Stomach (tissue), 9 donors: ENCODE results near the gene HNRNPM. TPM values are rescaled to one million over a fixed set of nuclear protein-coding genes. Genes with fewer than 3 reads are reported as not detected.

ENCODE experiments used
- DNase-seq, 2 donors: peaks; one replicate each; pipeline versions ENCODE4 v3.0.0 to v3.0.0-alpha.2; 2013 to 2019
- H3K27ac ChIP-seq, 5 donors: fragments of 200-600 bp in 4 of 5; sonication (generic) in 4 of 5; one replicate each; pipeline ENCODE4 v1.5.1; 2013 to 2019; ENCODE audit warnings: mild to moderate bottlenecking in 1 of 5, moderate library complexity in 1 of 5
- H3K27me3 ChIP-seq, 3 donors: fragments of 200-600 bp; sonication (generic); one replicate each; pipeline ENCODE4 v1.5.1; 2017 to 2019; ENCODE audit warnings: mixed run types in 1 of 3
- H3K36me3 ChIP-seq, 4 donors: fragments of 200-600 bp; sonication (generic); 1 replicate in 3 of 4; 2 replicates in 1 of 4; pipeline ENCODE4 v1.5.1; 2016 to 2019
- H3K4me1 ChIP-seq, 4 donors: fragments of 200-600 bp; sonication (generic); one replicate each; pipeline ENCODE4 v1.5.1; 2016 to 2019
- H3K4me3 ChIP-seq, 4 donors: fragments of 200-600 bp; sonication (generic) in 3 of 4; one replicate each; pipeline ENCODE4 v1.5.1; 2016 to 2019; ENCODE audit warnings: mild to moderate bottlenecking in 1 of 4
- H3K9me3 ChIP-seq, 4 donors: fragments of 200-600 bp; sonication (generic); one replicate each; pipeline ENCODE4 v1.5.1; 2016 to 2019
- EP300 ChIP-seq: sonication (generic); formaldehyde crosslinking; IDR thresholded peaks from one replicate; pipeline ENCODE4 v1.6.1; 2017; ENCODE audit warnings: antibody characterized with exemption
- POLR2A ChIP-seq, 4 donors: fragments of 450-650 bp; IDR thresholded peaks; one replicate each; pipeline ENCODE4 v1.6.1; 2016; ENCODE audit warnings: antibody characterized with exemption in 4 of 4, control low read depth in 2 of 4, mild to moderate bottlenecking in 1 of 4, moderate library complexity in 1 of 4
- POLR2AphosphoS5 ChIP-seq, 3 donors: sonication (generic); formaldehyde crosslinking; IDR thresholded peaks; one replicate each; pipeline ENCODE4 v1.6.1; 2016; ENCODE audit warnings: antibody characterized with exemption in 3 of 3
- whole genome bisulfite sequencing, 5 donors: extraction: QIAGEN DNeasy Blood & Tissue Kit in 3 of 5; methylation state at CpG; one replicate each; pipeline versions ENCODE4 v1.1.5 to v1.1.7; 2013 to 2018; 5-methylcytosine and 5-hydroxymethylcytosine counted together
- intact Hi-C: fragments of 100-400 bp; cut with DNase I; formaldehyde crosslinking; loops from one replicate; pipeline ENCODE4 v1.15.1; 2023; ENCODE audit warnings: low total_unique reads
- polyA plus RNA-seq, 3 donors: library from polyadenylated mRNA; stranded (reverse); fragments of 200-250 nt; gene quantifications; one replicate each; pipeline ENCODE4 v1.2.3, GENCODE V29; 2013
- total RNA-seq, 5 donors: library from RNA; depleted of rRNA; stranded (reverse); fragments of >200 nt; gene quantifications; one replicate each; pipeline versions ENCODE4 v1.1.0 to v1.2.3, GENCODE V29; 2014 to 2016
- TF ChIP-seq, protein P1 (sequence below), 7 experiments: fragments of 450-650 bp in 4 of 7; fragments of 200-600 bp in 3 of 7; sonication (generic) in 3 of 7; IDR thresholded peaks; one replicate each; pipeline ENCODE4 v1.5.1; 2016 to 2019; ENCODE audit warnings: antibody characterized with exemption in 7 of 7, control low read depth in 2 of 7, mild to moderate bottlenecking in 1 of 7
- donor health status: healthy with polysubstance abuse.
- donor health status: Bipolar disorder and iron deficiency.
- donor health status: healthy.

HNRNPM gene
- total and polyA plus RNA-seq, 8 donors = 54.3 to 664 (median 98.3) TPM

- Histone ChIP-seq H3K4me1 (peaks cover 46 to 56% (median 50%) of the 10 kb centered on the region in 4 donors), H3K27me3 (no peaks in the 10 kb centered on the region), H3K9me3 (no peaks in the 10 kb centered on the region), H3K27ac (peak overlapping the region; percentile 94 to 98 (median 97)), H3K4me3 (peak overlapping the region; percentile 94 to 95 (median 94)), H3K36me3 (peaks cover 0 to 11% (median 6%) of the 10 kb centered on the region in 4 donors)
- TF ChIP-seq POLR2AphosphoS5 (IDR thresholded peaks at IDR 0.05) = peak in 1 of 3 donors; percentile 20
- TF ChIP-seq, protein P1, sequence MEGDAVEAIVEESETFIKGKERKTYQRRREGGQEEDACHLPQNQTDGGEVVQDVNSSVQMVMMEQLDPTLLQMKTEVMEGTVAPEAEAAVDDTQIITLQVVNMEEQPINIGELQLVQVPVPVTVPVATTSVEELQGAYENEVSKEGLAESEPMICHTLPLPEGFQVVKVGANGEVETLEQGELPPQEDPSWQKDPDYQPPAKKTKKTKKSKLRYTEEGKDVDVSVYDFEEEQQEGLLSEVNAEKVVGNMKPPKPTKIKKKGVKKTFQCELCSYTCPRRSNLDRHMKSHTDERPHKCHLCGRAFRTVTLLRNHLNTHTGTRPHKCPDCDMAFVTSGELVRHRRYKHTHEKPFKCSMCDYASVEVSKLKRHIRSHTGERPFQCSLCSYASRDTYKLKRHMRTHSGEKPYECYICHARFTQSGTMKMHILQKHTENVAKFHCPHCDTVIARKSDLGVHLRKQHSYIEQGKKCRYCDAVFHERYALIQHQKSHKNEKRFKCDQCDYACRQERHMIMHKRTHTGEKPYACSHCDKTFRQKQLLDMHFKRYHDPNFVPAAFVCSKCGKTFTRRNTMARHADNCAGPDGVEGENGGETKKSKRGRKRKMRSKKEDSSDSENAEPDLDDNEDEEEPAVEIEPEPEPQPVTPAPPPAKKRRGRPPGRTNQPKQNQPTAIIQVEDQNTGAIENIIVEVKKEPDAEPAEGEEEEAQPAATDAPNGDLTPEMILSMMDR (IDR thresholded peaks at IDR 0.05) = no peak
- peak; percentile 67 to 85 for DNase-seq
- intact Hi-C loops = no loop called here
- 0 to 1% (median 1%) methylated on average over 14 to 45 of the region's 45 CpGs for WGBS, 5 donors
Observed at GRCh38 chr19:8445488-8446001, 770 bp downstream of the HNRNPM start.

DNA sequence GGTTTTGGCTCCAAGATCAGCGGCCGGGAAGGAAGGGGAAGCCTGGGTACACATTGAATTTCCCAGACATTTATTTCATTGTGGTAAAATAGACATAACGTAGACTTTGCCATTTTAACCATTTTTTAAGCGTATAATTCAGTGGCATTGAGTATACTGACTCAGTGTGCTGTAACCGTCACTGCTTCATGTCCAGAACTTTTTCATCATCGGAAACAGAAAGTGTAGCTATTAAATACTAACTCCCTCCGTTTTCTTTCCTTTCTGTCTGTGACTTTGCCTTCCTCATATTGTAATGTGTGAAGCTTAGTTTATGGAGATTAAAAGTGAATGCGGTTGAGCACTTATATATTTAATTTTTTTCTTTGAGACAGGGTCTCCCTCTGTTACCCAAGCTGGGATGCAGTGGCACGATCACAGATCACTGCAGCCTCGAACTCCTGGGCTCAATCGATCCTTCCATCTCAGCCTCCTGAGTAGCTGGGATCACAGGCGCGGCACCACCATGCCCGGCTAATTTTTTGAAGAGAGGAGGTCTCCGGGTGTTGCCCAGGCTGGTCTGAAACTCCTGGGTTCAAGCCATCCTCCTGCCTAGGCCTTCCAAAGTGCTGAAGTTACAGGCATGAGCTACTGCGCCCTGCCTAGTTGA, 1.4 kb downstream of the HNRNPM start:
- H3K4me3 ChIP-seq = peak overlapping the region; percentile 94 to 95 (median 94)
- H3K4me1 ChIP-seq = peaks cover 52 to 62% (median 57%) of the 10 kb centered on the region in 4 donors
- 14 to 22% (median 15%) methylated on average over 16 of the region's 16 CpGs for WGBS, 5 donors

GRCh38 chr19:8449830-8450229, 5.1 kb downstream of the HNRNPM start:
- Histone ChIP-seq H3K4me3 (no peak overlapping the region), H3K9me3 (no peaks in the 10 kb centered on the region), H3K27ac (peak overlapping the region in 3 of 5 donors; percentile 30 to 33 (median 32)), H3K36me3 (peaks cover 0 to 30% (median 14%) of the 10 kb centered on the region in 4 donors), H3K4me1 (peaks cover 78 to 90% (median 85%) of the 10 kb centered on the region in 4 donors), H3K27me3 (no peaks in the 10 kb centered on the region)
- DNase-seq = peak in 1 of 2 donors; percentile 49
- 50 to 73% (median 59%) methylated on average over 7 to 8 of the region's 8 CpGs for WGBS, 5 donors
- intact Hi-C loops = no loop called here
- no peak for TF ChIP-seq EP300

More for the DNA sequence above, 1.4 kb downstream of the HNRNPM start:
- TF ChIP-seq, protein P1 (IDR thresholded peaks at IDR 0.05) = no peak
- TF ChIP-seq POLR2AphosphoS5 (IDR thresholded peaks at IDR 0.05) (no peak), EP300 (no peak), POLR2A (IDR thresholded peaks at IDR 0.05) (no peak)
- intact Hi-C loops = no loop called here
- DNase-seq = no peak
- H3K27me3 ChIP-seq = no peaks in the 10 kb centered on the region
- H3K9me3 ChIP-seq = no peaks in the 10 kb centered on the region
- H3K27ac ChIP-seq = peak overlapping the region; percentile 94 to 98 (median 97)
- H3K36me3 ChIP-seq = peaks cover 0 to 11% (median 6%) of the 10 kb centered on the region in 4 donors

- TF ChIP-seq EP300 (no peak), POLR2A (IDR thresholded peaks at IDR 0.05) (no peak), POLR2AphosphoS5 (IDR thresholded peaks at IDR 0.05) (no peak)
- TF ChIP-seq, protein P1 (IDR thresholded peaks at IDR 0.05) = no peak
- H3K4me1 ChIP-seq = peaks cover 75 to 93% (median 85%) of the 10 kb centered on the region in 4 donors
- peaks cover 5 to 43% (median 26%) of the 10 kb centered on the region in 4 donors for H3K36me3 ChIP-seq
- 53 to 62% (median 59%) methylated on average over 6 of the region's 6 CpGs for WGBS, 5 donors
- H3K27me3 ChIP-seq = no peaks in the 10 kb centered on the region
- H3K27ac ChIP-seq = peak overlapping the region in 3 of 5 donors; percentile 5 to 38 (median 33)
- H3K9me3 ChIP-seq = no peaks in the 10 kb centered on the region
- intact Hi-C loops = no loop called here
- DNase-seq = no peak
- H3K4me3 ChIP-seq = no peak overlapping the region
Observed at GRCh38 chr19:8451377-8451776, 6.6 kb downstream of the HNRNPM start.

GRCh38 chr19:8451885-8452284, 7.1 kb downstream of the HNRNPM start:
- TF ChIP-seq, protein P1 (IDR thresholded peaks at IDR 0.05) = no peak
- TF ChIP-seq POLR2AphosphoS5 (IDR thresholded peaks at IDR 0.05) (peak in 1 of 3 donors; percentile 41), EP300 (no peak), POLR2A (IDR thresholded peaks at IDR 0.05) (no peak)
- peak in 1 of 2 donors; percentile 41 for DNase-seq
- peak overlapping the region in 3 of 5 donors; percentile 5 to 38 (median 33) for H3K27ac ChIP-seq
- no peak overlapping the region for H3K4me3 ChIP-seq
- peaks cover 10 to 43% (median 29%) of the 10 kb centered on the region in 4 donors for H3K36me3 ChIP-seq
- H3K9me3 ChIP-seq = no peaks in the 10 kb centered on the region
- intact Hi-C loops = no loop called here
- H3K4me1 ChIP-seq = peaks cover 73 to 93% (median 84%) of the 10 kb centered on the region in 4 donors
- WGBS, 5 donors = 28 to 37% (median 30%) methylated on average over 3 of the region's 3 CpGs
- H3K27me3 ChIP-seq = no peaks in the 10 kb centered on the region
